ENCODE data around the gene MITF. TPM values are rescaled to one million over a fixed set of nuclear protein-coding genes. Genes with fewer than 3 reads are reported as not detected.

Gene MITF
- polyA plus RNA-seq, 1 experiment, result 30.9 TPM

DNA sequence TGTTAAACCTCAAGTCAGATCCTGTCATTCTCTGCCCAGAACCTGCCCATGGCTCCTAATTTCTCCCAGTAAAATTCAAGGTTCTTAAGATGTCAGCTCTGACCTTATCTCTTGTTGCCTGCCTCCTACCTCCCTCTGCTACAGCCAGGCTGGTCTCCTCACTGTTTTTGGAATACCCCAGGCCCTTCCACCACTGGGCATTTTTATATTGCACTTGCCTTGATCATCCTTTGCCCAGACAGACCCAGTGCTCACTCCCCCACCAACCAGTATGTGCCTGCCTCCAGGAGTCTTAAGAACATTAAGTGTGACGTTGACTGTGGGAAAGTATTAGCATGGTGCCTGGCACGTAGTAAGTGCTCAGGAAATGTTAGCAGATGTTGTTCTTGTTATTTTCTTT is 3.1 kb downstream of the MITF start:
- Histone ChIP-seq H3K4me3 (ENCODE audit: low read depth, low read length) (no peak overlapping the region), H3K27me3 (ENCODE audit: control insufficient read depth, insufficient read depth, low read length) (no peaks in the 10 kb centered on the region), H3K36me3 (ENCODE audit: control insufficient read depth, insufficient read depth, low read length) (no peaks in the 10 kb centered on the region)
- TF ChIP-seq, protein P1, sequence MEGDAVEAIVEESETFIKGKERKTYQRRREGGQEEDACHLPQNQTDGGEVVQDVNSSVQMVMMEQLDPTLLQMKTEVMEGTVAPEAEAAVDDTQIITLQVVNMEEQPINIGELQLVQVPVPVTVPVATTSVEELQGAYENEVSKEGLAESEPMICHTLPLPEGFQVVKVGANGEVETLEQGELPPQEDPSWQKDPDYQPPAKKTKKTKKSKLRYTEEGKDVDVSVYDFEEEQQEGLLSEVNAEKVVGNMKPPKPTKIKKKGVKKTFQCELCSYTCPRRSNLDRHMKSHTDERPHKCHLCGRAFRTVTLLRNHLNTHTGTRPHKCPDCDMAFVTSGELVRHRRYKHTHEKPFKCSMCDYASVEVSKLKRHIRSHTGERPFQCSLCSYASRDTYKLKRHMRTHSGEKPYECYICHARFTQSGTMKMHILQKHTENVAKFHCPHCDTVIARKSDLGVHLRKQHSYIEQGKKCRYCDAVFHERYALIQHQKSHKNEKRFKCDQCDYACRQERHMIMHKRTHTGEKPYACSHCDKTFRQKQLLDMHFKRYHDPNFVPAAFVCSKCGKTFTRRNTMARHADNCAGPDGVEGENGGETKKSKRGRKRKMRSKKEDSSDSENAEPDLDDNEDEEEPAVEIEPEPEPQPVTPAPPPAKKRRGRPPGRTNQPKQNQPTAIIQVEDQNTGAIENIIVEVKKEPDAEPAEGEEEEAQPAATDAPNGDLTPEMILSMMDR (IDR thresholded peaks at IDR 0.05; ENCODE audit: insufficient read depth, low read depth, low read length), result no peak
- POLR2A ChIA-PET, result no interaction called here
- no peak for DNase-seq (ENCODE audit: low read depth)
- CTCF ChIA-PET, result no interaction called here

DNA sequence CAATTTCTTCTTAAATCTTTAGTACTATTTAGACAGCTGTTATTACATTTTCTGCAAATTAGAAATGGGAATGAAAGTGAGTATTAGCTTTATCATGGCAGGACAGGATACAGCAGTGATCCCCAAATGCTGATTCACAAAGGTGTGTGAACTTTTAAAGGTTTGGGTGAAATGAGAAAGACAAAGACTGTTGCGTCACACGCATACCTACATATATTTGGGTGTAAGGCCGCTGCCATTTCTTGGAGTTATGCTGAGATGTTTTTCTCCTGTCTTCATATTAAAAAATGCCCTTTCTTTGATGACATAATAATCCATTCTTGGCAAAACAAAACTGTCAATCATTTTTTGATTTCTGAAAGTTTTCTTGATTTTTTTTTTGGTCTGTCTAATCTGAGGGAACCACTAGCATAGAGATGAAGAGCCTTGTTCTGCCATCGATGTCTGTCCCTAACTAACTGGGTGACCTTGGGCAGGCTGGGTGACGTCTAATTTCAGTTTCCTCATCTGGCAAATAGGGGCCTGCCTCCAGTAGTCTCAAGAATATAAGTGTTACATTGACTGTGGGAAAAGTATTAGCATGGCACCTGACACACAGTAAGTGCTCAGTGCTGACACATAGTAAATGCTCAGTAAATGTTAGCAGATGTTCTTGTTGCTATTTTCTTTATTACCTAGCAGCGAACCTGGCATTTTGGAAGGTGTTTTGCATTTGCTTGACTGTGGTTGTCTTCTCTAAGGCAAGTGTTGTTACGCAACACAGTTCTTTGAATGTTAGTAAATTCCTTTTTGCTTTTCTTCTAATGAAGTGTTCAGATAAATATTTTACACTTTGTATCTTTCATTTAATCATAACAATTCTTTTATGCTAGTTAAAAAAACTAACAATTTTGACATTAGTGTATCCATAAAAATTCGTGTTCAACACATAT is 5.0 kb downstream of the MITF start:
- Histone ChIP-seq H3K27me3 (ENCODE audit: control insufficient read depth, insufficient read depth, low read length) (no peaks in the 10 kb centered on the region), H3K4me3 (ENCODE audit: low read depth, low read length) (no peak overlapping the region), H3K36me3 (ENCODE audit: control insufficient read depth, insufficient read depth, low read length) (no peaks in the 10 kb centered on the region)
- TF ChIP-seq, protein P1 (IDR thresholded peaks at IDR 0.05; ENCODE audit: insufficient read depth, low read depth, low read length), result no peak
- no peak for DNase-seq (ENCODE audit: low read depth)
- ChIA-PET CTCF (interaction anchor here (1.0 kb wide), 1 partner anchor 13 kb away, joined by 3 read pairs; no protein-coding TSS in a partner anchor), POLR2A (no interaction called here)

DNA sequence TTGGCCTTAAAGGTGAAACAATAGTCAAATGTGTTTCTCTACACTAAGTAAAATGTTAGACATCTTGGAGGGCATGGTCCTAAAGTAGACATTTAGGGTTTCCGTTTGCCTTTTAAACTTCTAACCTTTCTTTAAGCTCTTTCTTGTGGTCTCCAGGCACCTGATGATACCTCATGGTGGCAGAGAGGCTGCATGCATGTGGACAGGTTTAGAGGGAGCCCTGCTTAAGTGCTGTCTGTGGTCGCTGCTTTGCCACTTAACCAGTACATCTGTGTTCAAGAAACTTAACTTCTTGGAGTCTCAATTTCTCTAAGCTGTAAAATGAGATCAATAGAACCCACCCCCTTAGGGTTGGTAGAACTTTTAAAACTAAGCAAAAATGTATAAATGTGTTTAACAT is 6.2 kb downstream of the MITF start:
- Histone ChIP-seq H3K4me3 (ENCODE audit: low read depth, low read length) (no peak overlapping the region), H3K36me3 (ENCODE audit: control insufficient read depth, insufficient read depth, low read length) (no peaks in the 10 kb centered on the region), H3K27me3 (ENCODE audit: control insufficient read depth, insufficient read depth, low read length) (no peaks in the 10 kb centered on the region)
- CTCF ChIA-PET, result interaction anchor here (1.0 kb wide), 1 partner anchor 12 kb away, joined by 3 read pairs; no protein-coding TSS in a partner anchor
- TF ChIP-seq, protein P1 (IDR thresholded peaks at IDR 0.05; ENCODE audit: insufficient read depth, low read depth, low read length), result no peak
- DNase-seq (ENCODE audit: low read depth), result no peak
- POLR2A ChIA-PET, result no interaction called here

DNA sequence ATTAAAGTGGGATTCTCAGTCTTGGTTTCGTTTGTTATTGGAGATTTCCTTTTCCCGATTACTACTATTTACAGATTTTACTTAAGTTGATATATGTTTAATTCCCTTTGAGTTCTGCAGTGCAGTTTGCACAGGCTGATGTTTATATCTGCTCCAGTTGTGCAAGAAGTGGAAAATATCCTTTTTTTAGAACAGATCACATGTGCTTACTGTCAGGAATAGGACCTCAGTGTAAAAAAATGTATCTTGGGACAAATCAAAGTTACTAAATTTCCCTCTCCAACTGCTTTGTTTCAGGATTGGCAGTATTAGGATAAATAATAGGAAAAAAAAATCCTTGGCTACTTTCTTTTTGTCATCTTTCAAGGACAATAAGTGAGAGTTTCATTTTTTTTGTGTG is 6.9 kb downstream of the MITF start:
- DNase-seq (ENCODE audit: low read depth), result no peak
- POLR2A ChIA-PET, result no interaction called here

More for the DNA sequence above, 6.9 kb downstream of the MITF start:
- TF ChIP-seq, protein P1 (IDR thresholded peaks at IDR 0.05; ENCODE audit: insufficient read depth, low read depth, low read length), result no peak
- no peaks in the 10 kb centered on the region for H3K36me3 ChIP-seq (ENCODE audit: control insufficient read depth, insufficient read depth, low read length)
- CTCF ChIA-PET, result no interaction called here
- no peaks in the 10 kb centered on the region for H3K27me3 ChIP-seq (ENCODE audit: control insufficient read depth, insufficient read depth, low read length)
- H3K4me3 ChIP-seq (ENCODE audit: low read depth, low read length), result no peak overlapping the region
